Kasumi-1 (cell line): ENCODE data around the gene NOS1AP.

Source experiments
- DNase-seq, 2 experiments: peaks; one replicate each; lab custom pipeline; 2025; lab: John Stamatoyannopoulos, UW

Gene NOS1AP

DNA sequence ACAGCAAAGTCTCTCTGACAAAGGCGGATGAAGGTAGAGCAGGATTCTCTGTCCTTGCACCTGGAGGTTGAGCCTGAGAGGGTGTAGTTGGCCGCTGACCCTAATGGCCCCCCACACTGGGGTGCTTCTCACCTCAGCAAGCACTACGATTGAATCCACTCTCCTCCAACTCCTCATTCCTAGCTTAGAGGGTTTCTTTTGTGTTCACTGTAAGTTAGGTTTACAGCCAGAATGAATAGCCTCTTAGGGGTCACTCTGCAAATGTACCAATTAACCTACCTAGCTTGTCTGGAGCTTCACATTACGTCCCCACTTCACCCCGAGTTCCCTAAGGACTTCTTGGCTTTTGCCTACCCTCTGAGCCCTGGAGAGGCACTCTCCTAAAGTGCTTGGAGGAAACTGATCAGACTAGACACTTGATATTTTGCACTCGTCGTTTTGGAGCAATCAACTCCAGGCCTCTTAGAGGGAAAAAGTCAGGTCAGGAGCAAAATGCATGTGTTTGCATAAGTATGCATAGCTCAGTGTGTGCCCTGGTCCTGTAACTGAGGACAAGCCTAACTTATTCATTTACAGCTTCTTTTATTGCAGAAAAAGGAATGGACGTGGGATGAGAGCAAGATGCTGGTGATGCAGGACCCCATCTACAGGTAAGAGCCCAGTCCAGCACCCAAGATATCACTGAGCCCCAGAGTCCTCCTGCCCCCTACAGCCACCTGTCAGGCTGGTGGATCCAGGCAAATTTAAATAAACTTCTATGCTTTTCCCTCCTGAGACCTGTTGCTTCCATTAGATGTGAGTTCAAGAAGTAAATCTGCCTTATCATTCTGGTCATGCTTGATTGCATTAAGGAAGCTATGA lies 230.8 kb downstream of the NOS1AP start:
- no peak for DNase-seq

DNA sequence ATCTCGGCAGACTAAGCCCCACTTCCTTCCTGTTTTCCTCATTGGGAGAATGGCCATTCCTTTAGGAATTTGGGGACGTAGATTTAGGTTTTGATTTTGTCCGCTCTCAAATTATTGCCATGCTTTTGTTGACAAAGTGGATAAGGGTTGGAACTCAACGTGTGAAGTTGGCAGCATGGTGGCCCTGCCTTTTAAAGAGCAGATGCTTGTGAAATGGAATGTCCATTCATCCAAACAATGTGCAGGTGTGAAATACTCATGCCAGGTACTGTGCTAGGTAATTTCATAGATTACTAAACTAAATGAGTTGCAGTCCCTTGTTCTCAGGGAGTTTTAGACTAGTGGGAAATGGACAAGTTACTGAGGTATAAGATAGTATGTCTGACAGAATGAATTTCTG lies 232.2 kb downstream of the NOS1AP start:
- no peak for DNase-seq

DNA sequence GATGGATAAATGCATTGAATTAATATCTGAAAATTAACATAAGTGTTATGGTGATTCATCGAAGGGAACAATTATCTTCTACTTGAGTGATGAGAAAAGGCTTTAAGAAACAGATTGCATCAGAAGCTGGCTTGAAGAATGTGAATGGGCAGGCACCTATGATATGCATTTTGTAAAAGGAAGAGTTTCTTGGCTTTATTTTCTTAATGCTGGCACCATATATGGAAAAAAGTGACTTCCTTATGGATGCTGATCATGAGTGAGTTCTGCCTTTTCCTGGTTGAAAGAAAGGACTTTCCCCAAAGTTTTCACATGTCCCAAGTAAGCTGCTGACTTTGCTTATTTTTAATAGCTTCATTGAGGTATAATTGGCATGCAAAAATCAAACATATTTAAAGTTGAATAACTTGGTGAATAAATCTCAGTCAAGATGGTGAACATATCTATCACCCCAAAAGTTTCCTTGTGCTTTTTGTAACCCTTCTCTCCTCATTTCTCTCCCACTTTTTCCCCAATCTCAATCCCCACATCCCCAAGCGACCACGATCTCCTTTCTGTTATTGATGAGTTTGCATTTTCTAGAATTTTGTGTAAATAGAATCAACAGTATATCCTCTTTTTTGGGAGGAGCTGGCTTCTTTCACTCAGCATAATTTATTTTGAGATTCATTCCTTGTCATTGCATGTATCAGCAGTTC lies 233.0 kb downstream of the NOS1AP start:
- DNase-seq: no peak

DNA sequence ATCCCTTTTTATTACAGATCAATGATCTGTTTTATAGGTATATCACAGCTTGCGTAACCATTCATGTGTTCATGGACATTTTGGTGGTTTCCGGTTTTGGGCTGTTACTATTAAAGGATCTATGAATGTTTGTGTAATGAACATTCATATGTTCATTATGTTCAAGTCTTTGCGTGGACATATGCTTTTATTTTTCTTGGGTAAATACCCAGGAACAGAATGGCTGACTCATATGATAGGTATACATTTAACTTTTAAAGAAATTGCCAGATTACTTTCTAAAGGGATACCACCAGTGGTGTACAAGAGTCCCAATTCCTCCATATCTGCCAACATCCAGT lies 233.5 kb downstream of the NOS1AP start:
- DNase-seq: no peak

DNA sequence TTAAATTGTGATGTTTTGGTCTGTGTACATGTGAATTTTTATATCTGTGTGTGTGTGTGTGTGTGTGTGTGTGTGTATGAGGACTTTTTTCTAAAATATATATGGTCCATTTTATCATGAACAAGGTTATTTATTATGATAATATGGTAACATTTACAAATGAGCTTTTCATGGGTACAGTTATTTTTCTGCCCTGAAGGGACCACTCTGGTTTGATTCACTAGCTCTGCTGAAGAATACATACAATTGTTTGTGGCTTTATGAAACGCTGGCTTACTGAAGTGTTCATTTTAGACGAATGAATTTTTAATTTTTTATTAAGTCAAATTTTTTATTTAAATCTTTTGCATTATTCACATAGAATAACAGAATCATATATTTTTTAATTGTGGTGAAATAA lies 235.2 kb downstream of the NOS1AP start:
- no peak for DNase-seq

DNA sequence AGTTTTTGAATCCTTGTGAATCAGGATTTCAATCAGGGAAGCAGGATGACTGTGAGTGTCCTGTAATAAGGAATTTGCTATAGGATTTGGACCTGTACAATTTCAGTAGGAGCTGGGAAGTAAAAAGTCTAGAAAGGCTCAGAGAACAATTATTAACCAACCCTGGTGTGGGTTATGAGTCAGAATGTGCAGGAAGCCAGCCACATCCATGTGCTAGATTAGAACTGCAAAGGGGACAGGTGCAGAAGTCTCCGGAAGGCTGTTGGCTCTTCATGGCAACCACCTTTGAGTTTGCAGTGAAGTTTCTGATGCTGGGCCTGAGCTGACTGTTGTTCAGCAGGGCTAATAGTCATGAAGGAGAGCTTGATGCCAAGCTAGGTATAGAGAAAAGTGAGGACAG lies 236.5 kb downstream of the NOS1AP start:
- no peak for DNase-seq

DNA sequence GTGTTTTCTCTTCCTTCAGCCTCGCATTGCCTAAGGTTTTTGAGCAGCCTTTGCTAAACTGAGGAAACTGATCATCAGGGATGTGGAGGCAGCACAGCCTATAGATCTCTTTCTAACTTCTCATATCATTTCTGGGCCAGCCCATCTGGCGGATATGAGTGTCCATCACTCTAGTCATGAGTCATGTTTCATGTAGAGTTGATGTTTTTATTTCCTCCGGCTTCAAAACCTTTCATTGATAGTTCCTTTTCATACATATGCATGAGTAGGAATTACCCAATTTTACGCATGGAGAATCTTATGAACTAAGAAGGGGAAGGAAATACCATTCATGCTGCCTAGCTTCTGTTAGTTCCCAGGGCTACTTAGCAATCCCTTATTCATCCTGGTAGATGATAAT lies 240.8 kb downstream of the NOS1AP start:
- no peak for DNase-seq

DNA sequence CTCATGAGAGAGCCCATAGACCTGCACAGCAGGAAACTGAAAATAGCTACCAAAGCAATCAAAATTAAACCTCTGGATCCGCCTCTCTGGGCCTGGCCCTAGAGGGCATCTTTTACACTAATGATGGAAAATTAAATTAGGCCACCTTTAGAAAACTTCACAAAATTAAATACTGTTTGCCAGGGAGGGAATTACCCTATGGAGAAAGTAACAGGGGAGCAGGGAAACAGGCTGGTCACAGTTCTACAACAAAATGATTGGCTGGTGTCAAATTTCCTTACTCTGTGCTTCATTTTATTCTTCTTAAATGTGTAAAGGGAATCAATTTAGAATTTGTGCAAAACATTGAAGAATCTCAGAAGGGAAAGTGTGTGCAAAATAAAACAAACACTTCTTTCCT lies 244.7 kb downstream of the NOS1AP start:
- no peak for DNase-seq

DNA sequence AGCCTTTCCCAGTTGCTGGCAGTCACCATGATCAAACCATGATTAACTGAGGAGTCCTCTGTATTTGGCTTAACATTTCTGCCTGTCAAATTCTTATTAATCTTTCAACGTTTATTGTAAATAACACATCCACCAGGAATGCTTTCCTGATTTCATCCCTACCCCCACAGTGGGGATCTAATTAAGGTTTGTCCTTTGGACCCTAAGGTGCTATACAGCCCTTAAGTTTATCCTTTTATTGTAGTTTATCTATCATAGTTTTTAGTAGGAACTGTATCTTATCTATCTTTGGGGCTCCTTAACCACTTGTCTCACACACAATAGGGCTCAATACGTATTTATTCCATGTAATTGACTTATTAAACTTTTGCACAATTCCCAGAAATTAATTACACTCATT lies 246.2 kb downstream of the NOS1AP start:
- DNase-seq: no peak

DNA sequence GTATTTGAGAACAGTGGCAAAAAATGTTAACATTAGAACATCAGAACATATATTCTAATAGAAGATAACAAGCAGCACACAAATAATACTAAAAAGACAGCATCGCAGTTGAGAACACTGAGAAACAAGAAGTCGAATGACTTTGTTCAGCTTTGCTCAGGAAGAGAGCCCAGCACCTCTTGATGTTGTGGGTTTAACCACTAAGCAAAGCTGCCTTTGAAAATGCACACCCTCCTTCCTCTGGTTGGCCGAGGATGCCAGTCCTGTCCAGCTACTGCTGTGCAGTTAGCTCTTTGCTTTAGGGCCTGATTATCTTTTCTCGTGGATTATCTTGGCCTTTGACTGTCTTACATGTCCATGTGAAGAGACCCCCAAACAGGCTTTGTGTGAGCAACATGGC lies 246.7 kb downstream of the NOS1AP start:
- no peak for DNase-seq

DNA sequence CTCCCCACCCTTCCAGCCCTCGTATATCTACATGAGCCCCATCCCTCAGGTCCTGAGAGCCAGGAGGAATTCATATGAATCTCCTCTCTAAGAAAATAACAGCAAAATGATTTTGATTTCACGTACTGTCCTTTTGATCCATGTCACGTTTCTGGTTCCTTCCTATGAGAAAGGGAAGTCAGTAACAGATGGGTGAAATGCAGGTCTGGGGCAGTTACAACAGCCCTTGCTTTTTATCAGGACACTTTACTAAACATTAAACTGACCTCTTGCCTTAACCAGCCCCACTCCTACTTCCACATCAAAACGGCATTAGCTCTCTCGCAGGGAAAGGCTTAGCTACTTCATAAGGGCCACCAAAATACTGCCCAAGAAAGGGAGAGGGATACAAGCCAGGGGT lies 248.1 kb downstream of the NOS1AP start:
- DNase-seq: no peak

DNA sequence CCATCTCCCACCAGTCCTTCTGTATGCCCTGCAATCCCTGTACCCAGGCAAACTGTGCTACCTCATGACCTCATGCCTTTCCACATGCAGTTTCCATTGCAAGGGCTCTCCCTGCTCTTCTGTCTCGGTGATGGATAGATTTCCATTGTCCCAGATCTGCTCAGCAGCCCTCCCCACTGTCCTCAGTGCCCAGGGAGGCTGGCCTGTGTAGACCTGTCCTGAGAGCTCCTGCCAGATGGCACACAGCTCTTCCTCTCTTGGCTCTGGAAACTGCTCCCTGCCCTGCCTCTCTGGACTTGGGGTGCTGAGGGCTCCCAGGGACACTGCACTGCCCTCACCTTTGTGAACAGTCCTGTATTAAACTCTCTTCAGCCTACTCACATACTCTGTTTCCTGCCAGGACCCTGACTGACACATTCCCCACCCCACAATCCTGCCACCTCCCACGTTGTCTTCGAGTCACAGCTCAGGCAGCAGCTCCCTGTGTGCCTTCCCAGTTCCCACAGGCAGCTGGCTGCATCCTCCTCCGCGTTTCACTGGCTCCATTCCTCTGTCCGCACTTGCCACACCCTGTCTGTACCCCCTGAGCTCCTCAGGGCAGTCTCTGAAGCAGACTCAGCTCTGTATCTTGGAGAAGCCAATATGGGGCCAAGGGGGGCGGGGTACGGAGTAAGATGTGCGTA lies 250.1 kb downstream of the NOS1AP start:
- no peak for DNase-seq

DNA sequence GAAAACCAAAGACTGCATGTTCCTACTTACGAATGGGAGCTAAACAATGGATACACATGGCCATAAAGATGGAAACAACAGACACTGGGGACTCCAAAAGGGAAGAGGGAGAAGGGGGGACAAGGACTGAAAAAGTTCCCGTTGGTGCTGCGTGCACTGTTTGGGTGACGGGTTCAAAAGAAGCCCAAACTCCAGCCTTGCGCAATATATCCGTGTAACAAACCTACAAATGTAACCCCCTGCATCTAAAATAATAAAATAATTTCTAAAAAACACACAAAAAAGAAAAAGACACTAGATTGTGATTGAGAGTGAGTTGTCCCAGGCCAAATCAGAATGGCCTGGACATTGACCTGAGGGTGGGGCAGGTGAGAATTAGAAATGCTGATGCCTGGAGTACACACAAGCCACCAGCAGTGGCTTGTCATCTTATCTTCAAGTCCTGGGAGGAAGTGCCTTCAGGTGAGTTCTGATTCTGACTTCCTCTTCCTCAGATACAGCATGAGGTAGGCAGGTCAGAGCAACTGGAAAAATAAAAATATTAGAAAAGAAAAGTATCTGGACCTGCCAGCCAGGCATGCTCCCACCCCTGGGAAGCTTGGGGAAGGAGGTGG lies 252.4 kb downstream of the NOS1AP start:
- no peak for DNase-seq

DNA sequence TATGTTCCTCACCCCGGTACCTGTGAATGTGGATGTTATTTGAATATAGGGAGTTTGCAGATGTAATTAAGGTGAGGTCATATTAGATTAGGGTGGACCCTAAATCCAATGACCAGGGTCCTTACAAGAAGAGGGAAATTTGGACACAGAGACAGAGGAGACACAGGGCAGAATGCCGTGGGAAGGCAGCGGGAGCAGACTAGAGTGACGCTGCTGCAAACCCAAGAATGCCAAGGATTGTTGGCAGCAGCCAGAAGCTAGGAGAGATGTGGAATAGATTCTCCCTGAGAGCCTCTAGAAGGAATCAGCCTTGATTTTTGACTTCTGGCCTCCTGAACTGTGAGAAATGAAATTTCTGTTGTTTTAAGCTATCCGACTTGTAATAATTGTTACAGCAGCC lies 253.5 kb downstream of the NOS1AP start:
- DNase-seq: no peak

DNA sequence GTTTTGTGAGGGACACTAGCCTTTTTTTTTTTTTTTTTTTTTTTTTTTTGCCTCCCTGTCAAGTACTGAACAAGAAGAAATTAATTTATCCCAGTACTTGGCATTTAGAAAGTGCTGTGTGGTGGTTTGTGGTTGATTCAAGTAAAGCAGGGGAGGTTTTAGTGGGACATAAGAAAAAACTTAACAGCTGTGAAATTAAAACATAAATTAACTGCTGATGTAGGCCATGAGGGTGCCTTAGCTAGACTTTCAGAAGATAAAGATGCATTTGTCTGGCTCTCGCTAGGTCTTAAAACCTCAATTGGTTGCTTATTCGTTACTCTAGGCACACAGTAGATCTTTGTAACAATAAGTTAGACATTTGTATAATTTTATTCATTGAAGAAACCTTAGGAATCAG lies 254.9 kb downstream of the NOS1AP start:
- DNase-seq: no peak

DNA sequence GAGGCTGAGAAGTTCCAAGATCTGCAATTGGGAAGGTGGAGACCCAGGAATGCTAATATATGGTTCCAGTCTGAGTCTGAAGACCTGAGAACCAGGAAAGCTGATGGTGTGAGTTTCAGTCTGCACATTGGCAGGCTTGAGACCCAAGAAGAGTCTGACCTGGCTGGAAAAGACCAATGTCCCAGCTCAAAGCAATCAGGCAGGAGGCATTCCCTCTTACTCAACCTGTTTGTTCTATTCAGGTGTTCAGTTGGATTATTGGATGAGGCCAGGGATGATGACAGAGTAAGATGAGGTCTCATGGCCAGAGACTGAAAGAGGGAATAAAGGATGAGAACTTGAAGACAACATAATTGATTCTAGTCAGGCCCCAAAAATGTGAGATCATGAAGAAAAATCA lies 257.1 kb downstream of the NOS1AP start:
- DNase-seq: no peak

DNA sequence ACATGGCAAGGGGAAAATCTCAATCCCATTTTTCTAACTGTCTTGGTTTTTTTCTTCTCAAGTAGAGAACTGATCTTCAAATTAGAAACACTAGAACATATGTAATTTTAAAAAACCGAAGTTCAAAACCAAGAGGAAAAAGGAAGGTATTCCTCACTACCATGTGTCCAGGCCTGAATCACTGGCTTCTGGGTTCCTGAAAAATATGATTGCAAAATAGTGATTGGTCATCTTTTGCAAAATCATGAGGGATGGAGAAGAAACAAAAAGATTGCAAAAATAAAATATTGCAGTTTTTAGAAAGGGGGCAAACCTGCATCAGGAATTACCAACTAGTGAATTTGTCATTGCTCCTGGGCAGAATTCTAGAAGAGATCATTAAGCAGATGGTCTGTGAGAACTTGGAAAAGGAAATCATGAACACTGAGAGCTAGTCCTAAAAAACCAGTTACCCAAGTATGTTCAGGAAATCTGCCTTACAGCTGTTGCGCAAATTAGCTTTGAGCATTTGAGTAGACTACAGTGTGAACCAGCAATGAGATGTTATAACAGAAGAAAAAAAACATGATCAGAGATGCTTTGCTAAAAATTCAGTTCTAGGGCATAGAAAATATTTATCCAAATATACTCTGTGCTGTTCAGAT lies 257.8 kb downstream of the NOS1AP start:
- no peak for DNase-seq

DNA sequence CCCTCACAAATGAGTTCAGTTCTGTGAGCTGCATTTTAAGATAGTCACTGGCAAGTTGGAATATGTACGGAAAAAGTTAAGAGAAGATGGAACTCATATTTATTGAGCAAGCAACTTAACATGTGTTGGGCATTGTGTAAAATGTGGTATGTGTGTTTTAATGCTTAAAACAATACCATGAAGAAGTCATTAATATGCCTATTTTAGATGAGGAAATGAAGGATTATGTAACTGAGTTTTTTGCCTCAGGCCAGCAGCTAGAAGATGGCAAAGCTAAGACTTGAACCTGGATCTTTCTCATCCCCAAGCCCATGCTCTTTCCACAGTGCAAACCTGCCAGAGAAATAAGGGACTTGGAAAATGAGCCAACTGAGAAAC lies 258.3 kb downstream of the NOS1AP start:
- no peak for DNase-seq

DNA sequence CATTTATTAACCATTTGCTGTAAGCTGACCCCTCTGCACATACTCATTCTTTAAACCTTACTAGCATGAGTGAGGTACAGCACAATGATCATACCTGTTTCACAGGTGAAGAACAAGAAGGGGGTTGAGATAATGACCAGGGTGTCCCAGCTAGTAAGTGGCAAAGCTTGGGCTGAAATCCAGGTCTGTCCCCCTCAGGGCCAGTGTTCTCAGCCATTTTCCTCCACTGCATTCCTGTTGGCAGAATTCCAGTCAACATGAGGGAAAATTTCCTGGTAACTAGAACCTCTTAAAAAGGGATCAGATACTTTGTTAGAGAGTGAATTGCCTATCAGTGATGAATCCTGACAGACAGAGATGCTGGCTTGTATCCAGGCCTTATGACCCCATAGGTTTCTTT lies 259.0 kb downstream of the NOS1AP start:
- no peak for DNase-seq

DNA sequence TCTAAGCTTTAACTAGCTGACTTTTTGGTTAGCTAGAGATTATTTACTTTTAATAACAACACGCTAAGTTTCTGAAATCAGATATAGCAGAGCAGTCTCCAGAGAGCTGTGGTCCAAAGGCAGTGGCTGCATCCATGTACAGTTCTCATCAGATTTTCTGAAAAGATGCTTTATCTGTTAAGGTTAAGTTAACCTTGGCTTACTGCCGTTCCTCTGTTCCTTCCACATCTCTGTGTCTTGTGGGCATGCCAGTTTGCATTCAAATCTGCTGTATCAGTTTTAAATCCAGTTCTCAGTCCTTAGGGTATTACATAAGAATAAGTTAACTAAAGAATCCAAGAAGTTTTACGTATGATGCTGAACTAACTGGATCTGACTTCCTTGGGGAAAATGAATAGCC lies 260.3 kb downstream of the NOS1AP start:
- DNase-seq: no peak

DNA sequence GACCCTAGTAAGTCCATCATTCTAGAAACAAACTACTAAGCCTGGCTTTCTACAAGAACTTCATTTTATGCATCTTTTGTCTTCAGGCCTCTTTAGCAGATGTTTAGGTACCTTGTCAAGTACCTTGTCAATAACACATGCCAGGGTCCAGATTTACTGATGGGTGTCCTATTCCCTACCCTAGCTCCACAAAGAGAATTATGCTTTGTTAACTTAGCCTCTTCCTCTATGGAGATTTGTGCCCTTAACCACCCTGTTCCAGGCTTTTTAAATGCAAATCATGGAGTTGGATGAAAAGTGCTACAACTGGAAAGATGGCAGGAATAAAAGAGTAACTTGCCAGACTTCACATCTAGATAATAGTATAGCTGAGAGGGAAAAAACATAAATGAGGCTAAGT lies 264.5 kb downstream of the NOS1AP start:
- no peak for DNase-seq

DNA sequence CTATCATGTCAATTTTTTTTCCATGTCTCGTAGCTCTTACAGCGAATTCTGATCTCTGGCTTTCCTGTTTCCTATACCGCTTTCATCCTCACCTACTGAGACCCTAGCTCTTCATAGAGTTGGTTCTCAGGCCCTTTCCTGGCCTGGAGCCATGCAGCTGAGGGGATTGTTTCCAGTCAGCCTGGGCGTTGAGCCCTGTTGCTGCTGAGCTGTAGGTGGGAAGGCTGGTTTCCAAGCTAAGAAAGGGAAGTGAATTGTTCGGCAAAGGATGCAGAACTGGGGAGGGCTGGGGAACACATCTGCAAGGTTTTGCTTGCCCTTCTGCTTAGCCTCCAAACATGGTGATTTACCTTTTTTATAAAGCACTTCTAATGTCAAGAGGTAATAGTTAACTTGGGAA lies 265.6 kb downstream of the NOS1AP start:
- no peak for DNase-seq
